Measurements from ENCODE around the gene ZBTB7C.

DNA sequence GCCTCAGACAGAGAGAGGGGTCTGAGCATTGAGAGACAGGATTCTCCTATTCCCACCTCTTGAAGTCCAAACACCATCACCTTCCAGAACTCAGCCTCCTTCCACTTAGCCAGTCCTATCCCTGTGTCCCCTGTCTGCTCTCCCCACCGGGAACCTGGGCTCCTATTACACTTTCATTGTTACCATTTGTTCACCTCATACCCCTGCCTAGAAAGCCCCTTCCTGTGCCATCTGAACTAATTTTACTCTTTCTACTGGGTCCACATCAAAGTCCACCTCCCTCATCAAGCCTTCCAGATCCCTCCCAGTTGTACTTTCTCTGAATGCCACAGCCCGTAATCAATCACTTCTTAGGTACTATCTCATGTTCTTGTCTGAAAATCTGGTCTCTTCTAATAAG lies 220.6 kb downstream of the ZBTB7C start:
- no peak for TF ChIP-seq POLR2A (IDR thresholded peaks at IDR 0.05)
- TF ChIP-seq EP300 (IDR thresholded peaks at IDR 0.05) = no peak
- TF ChIP-seq, protein P1, sequence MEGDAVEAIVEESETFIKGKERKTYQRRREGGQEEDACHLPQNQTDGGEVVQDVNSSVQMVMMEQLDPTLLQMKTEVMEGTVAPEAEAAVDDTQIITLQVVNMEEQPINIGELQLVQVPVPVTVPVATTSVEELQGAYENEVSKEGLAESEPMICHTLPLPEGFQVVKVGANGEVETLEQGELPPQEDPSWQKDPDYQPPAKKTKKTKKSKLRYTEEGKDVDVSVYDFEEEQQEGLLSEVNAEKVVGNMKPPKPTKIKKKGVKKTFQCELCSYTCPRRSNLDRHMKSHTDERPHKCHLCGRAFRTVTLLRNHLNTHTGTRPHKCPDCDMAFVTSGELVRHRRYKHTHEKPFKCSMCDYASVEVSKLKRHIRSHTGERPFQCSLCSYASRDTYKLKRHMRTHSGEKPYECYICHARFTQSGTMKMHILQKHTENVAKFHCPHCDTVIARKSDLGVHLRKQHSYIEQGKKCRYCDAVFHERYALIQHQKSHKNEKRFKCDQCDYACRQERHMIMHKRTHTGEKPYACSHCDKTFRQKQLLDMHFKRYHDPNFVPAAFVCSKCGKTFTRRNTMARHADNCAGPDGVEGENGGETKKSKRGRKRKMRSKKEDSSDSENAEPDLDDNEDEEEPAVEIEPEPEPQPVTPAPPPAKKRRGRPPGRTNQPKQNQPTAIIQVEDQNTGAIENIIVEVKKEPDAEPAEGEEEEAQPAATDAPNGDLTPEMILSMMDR (IDR thresholded peaks at IDR 0.05) = no peak
- no peak for TF ChIP-seq POLR2AphosphoS5 (IDR thresholded peaks at IDR 0.05)
